Adrenal gland (tissue), 5 donors: ENCODE measurements around the gene IL1RAPL1.

Experiments
- POLR2A ChIP-seq, 2 donors: fragments of 450-650 bp; IDR thresholded peaks; one replicate each; pipeline ENCODE4 v1.6.1; 2017; ENCODE audit warnings: antibody characterized with exemption in 2 of 2, mild to moderate bottlenecking in 2 of 2, moderate library complexity in 1 of 2
- TF ChIP-seq, protein P1 (sequence below), 6 experiments: fragments of 450-650 bp in 4 of 6; fragments of 200-600 bp in 2 of 6; sonication (generic) in 1 of 6; IDR thresholded peaks; 1 replicate in 5 of 6; 2 replicates in 1 of 6; pipeline versions ENCODE4 v1.5.1 to v1.8.0; 2016 to 2021; ENCODE audit warnings: antibody characterized with exemption in 6 of 6, mild to moderate bottlenecking in 2 of 6, moderate library complexity in 1 of 6
- donor health status: DM: no; HTN: no; CAD: no.

DNA sequence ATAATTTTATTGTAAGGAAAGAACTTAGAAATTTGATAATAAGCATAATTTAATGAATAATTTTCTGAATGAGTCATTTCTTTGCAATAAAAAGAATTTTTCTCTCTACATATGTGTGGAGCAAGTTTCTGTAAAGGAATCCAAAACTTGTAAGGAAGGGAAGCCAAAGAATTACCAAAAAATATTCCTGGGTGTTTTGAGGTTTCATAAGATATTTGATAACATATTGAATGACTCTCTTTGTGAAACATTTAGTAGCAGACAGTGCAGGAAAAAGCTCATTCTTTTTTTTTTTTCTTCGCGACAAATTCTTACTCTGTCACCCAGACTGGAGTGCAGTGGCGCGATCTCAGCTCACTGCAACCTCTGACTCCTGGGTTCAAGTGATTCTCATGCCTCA, 1159.1 kb downstream of the IL1RAPL1 start:
- TF ChIP-seq, protein P1, sequence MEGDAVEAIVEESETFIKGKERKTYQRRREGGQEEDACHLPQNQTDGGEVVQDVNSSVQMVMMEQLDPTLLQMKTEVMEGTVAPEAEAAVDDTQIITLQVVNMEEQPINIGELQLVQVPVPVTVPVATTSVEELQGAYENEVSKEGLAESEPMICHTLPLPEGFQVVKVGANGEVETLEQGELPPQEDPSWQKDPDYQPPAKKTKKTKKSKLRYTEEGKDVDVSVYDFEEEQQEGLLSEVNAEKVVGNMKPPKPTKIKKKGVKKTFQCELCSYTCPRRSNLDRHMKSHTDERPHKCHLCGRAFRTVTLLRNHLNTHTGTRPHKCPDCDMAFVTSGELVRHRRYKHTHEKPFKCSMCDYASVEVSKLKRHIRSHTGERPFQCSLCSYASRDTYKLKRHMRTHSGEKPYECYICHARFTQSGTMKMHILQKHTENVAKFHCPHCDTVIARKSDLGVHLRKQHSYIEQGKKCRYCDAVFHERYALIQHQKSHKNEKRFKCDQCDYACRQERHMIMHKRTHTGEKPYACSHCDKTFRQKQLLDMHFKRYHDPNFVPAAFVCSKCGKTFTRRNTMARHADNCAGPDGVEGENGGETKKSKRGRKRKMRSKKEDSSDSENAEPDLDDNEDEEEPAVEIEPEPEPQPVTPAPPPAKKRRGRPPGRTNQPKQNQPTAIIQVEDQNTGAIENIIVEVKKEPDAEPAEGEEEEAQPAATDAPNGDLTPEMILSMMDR (IDR thresholded peaks at IDR 0.05), result no peak
- no peak for TF ChIP-seq POLR2A (IDR thresholded peaks at IDR 0.05)
